ENCODE data around the gene CHST14. TPM values are rescaled to one million over a fixed set of nuclear protein-coding genes. Genes with fewer than 3 reads are reported as not detected.
A peak's percentile ranks its signal among the peaks of the same experiment; 100 is the strongest.

Gene CHST14
- total and polyA plus RNA-seq, 11 donors, result 6.0 to 10.8 (median 8.0) TPM

DNA sequence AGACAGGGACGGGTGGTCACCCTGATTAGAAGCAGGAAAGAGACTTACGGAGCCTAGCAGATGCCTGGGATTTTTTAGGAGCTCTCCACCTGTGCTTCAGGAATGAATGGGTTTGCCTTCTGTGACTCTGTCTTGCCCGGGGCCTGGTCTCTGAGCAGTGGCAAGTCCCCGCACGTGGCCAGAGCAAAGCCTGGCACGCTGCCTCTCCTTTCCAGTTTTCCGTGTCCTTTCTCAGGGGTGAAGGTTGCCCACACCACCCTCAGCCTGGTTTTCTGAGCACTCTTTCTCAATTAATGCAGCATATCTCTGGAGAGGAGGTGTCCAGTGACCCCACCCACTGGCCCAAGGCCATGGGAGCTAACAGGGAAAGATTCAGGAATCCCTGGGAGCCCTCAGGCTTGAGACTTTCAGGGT, 14.5 kb upstream of the CHST14 start:
- Histone ChIP-seq H3K36me3 (peaks cover 0 to 29% (median 22%) of the 10 kb centered on the region in 9 donors), H3K9me3 (no peaks in the 10 kb centered on the region), H3K27me3 (no peaks in the 10 kb centered on the region), H3K4me3 (no peak overlapping the region), H3K27ac (peak overlapping the region in 5 of 12 donors; percentile 10 to 55 (median 48)), H3K4me1 (peaks cover 4 to 60% (median 45%) of the 10 kb centered on the region in 12 donors)
- WGBS, 4 donors, result 22 to 40% (median 29%) methylated on average over 7 of the region's 7 CpGs
- peak; percentile 43 to 69 (median 52) for ATAC-seq
- intact Hi-C loops (cut with DNase I), result no loop called here
- DNase-seq, result peak in 1 of 5 donors; percentile 61
- no peak for TF ChIP-seq POLR2A (IDR thresholded peaks at IDR 0.05)
- TF ChIP-seq, protein P1, sequence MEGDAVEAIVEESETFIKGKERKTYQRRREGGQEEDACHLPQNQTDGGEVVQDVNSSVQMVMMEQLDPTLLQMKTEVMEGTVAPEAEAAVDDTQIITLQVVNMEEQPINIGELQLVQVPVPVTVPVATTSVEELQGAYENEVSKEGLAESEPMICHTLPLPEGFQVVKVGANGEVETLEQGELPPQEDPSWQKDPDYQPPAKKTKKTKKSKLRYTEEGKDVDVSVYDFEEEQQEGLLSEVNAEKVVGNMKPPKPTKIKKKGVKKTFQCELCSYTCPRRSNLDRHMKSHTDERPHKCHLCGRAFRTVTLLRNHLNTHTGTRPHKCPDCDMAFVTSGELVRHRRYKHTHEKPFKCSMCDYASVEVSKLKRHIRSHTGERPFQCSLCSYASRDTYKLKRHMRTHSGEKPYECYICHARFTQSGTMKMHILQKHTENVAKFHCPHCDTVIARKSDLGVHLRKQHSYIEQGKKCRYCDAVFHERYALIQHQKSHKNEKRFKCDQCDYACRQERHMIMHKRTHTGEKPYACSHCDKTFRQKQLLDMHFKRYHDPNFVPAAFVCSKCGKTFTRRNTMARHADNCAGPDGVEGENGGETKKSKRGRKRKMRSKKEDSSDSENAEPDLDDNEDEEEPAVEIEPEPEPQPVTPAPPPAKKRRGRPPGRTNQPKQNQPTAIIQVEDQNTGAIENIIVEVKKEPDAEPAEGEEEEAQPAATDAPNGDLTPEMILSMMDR (IDR thresholded peaks at IDR 0.05), result no peak

- Histone ChIP-seq H3K27me3 (no peaks in the 10 kb centered on the region), H3K36me3 (peaks cover 0 to 33% (median 26%) of the 10 kb centered on the region in 9 donors), H3K9me3 (no peaks in the 10 kb centered on the region), H3K27ac (peak overlapping the region in 5 of 12 donors; percentile 10 to 55 (median 48)), H3K4me3 (no peak overlapping the region), H3K4me1 (peaks cover 4 to 55% (median 45%) of the 10 kb centered on the region in 12 donors)
- TF ChIP-seq, protein P1 (IDR thresholded peaks at IDR 0.05), result no peak
- TF ChIP-seq POLR2A (IDR thresholded peaks at IDR 0.05), result no peak
- intact Hi-C loops (cut with DNase I), result no loop called here
- ATAC-seq, result peak in 3 of 4 donors; percentile 7 to 44 (median 30)
- WGBS, 4 donors, result 52 to 58% (median 54%) methylated on average over 4 of the region's 4 CpGs
- no peak for DNase-seq
These were observed 14.0 kb upstream of the CHST14 start for GRCh38 chr15:40456738-40457137.

DNA sequence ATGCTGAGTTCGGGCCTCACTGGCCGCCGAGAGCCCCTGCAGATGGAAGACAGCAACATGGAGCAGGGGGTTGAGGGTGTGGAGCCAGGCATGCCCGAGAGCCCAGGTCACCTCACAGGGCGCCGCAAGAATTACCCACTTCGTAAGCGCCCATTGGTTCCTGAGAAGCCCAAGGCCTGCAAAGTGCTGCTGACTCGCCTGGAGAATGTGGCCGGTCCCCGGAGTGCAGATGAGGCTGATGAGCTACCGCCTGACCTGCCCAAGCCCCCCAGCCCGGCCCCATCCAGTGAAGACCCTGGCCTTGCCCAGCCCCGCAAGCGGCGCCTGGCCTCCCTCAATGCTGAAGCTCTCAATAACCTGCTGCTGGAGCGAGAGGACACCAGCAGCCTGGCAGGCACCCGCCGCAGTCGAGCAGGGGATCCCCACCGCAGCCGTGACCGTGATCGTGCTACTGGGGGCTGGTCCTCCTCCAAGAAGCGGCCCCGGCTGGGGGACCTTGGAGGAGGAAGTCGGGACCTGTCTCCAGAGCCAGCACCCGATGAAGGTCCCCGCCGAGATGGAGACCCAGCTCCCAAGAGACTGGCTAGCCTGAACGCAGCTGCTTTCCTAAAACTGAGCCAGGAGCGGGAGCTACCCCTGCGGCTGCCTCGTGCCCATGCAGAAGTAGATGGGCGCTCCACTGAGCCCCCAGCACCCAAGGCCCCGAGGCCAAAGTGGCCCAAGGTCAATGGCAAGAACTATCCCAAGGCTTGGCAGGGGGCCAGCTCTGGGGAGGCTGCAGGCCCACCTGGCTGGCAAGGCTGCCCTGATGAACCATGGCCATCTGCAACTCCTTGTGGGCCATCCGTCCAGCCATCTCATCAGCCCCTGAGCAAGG, 12.1 kb upstream of the CHST14 start:
- H3K4me1 ChIP-seq, result peaks cover 4 to 38% (median 33%) of the 10 kb centered on the region in 12 donors
- no peaks in the 10 kb centered on the region for H3K9me3 ChIP-seq
- TF ChIP-seq, protein P1 (IDR thresholded peaks at IDR 0.05), result no peak
- no peak for DNase-seq
- peaks cover 0 to 52% (median 44%) of the 10 kb centered on the region in 9 donors for H3K36me3 ChIP-seq
- no peak overlapping the region for H3K4me3 ChIP-seq
- no peaks in the 10 kb centered on the region for H3K27me3 ChIP-seq
- WGBS, 4 donors, result 94 to 97% (median 96%) methylated on average over 21 to 37 of the region's 37 CpGs
- ATAC-seq, result no peak
- intact Hi-C loops (cut with DNase I), result no loop called here
- H3K27ac ChIP-seq, result no peak overlapping the region

DNA sequence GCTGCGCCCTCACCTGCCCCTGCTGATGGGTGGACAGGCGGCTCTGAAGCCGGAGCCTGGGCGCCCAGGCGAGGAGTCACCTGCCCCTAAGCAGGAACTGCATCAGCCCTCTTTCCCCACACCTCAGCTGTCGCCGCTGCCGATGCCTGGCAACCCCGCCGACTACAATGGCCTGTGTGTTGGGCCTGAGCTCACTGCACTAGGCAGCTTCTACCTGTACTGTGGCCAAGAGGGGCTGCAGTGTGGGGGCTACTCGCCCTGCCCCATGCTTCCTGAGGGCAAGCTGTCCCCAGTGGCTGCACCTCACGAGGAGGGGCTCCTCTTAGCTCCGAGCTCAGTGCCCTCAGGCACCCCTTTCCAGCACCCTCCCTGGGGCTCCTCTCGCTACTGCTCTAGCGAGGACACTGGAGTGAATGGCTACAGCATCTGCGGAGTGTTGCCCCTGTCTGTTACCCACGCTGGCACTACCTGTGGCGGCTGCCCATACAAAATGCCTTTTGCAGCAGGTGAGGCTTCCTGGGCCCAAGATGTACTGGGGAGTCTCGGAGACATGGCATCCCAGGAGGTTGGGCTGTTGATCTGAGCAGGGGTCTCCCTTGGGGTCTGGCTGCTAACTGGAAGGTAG, 11.3 kb upstream of the CHST14 start:
- intact Hi-C loops (cut with DNase I), result loop anchor here in 1 of 10 donors (10.0 kb wide), 1 partner anchor 645 kb away; no protein-coding TSS in a partner anchor
- H3K36me3 ChIP-seq, result peaks cover 0 to 60% (median 52%) of the 10 kb centered on the region in 9 donors
- H3K27ac ChIP-seq, result no peak overlapping the region
- 88 to 98% (median 95%) methylated on average over 11 to 19 of the region's 19 CpGs for WGBS, 4 donors
- H3K9me3 ChIP-seq, result no peaks in the 10 kb centered on the region
- no peak overlapping the region for H3K4me3 ChIP-seq
- ATAC-seq, result no peak
- no peak for DNase-seq
- no peaks in the 10 kb centered on the region for H3K27me3 ChIP-seq
- TF ChIP-seq, protein P1 (IDR thresholded peaks at IDR 0.05), result no peak
- no peak for TF ChIP-seq POLR2A (IDR thresholded peaks at IDR 0.05)
- H3K4me1 ChIP-seq, result peaks cover 4 to 31% (median 25%) of the 10 kb centered on the region in 12 donors

All from heart left ventricle (tissue), 16 donors.